ENCODE measurements around the gene FUT2. TPM values are rescaled to one million over a fixed set of nuclear protein-coding genes. Genes with fewer than 3 reads are reported as not detected.

Gene FUT2
- total RNA-seq, 1 experiment from 2014 or later: not detected

DNA sequence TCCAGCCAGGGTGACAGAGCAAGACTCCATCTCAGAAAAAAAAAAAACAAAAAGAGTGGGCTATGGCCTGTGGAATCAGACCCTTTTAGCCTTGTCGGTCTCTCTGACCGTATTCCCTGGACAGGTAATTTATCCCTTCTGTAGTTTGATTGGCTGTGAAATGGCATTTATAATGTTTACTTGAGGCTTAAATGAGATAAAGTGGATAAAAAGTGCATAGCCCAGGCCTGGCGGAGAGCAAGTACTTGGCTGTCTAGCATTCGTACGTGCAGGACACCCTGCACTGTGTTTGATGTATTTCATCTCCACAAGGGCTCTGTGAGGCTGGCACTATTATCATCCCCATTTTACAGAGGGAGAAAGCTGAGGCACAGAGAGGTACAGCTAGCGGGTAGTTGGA lies 30.0 kb upstream of the FUT2 start:
- Histone ChIP-seq H2AFZ (ENCODE audit: low read length) (no peak overlapping the region), H3K27me3 (ENCODE audit: low read length) (no peaks in the 10 kb centered on the region), H3K4me1 (ENCODE audit: low read length) (peaks cover 3% of the 10 kb centered on the region), H3K36me3 (ENCODE audit: insufficient read depth, low read length) (no peaks in the 10 kb centered on the region), H3K4me3 (ENCODE audit: low read length) (no peak overlapping the region), H3K9me2 (replicated peaks; ENCODE audit: insufficient read depth, low read length) (no peaks in the 10 kb centered on the region), H3K4me2 (ENCODE audit: low read depth, low read length, poor library complexity, severe bottlenecking) (no peak overlapping the region), H3K9me3 (ENCODE audit: low read length) (no peaks in the 10 kb centered on the region; the same call in 1 of the 2 replicates), H3K9ac (ENCODE audit: low read length) (no peak overlapping the region), H3K27ac (ENCODE audit: low read length) (no peak overlapping the region), H4K20me1 (ENCODE audit: insufficient read depth, low read depth, low read length) (no peaks in the 10 kb centered on the region), H3K79me2 (ENCODE audit: low read length) (no peaks in the 10 kb centered on the region)
- no peak for DNase-seq

DNA sequence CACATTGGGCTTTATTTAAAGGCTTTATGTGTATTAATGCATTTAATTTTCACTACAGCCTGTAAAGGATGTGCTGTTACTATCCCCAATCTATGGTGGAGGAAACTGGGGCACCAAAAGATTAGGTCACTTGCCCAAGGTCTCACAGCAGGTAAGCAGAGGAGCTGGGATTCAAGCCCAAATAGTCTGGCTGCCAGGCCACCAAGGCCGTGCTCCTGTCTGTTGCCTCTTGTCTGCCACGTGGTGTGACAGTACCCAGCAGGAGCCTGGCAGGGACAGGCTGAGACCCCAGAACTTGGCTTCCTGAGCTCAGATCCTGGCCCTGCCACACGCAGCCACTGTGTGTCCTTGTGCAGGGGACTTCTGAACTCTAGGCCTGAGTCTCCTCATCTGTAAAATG lies 27.4 kb upstream of the FUT2 start:
- Histone ChIP-seq H3K79me2 (ENCODE audit: low read length) (no peaks in the 10 kb centered on the region), H3K9me2 (replicated peaks; ENCODE audit: insufficient read depth, low read length) (no peaks in the 10 kb centered on the region), H3K4me1 (ENCODE audit: low read length) (no peaks in the 10 kb centered on the region), H3K9me3 (ENCODE audit: low read length) (no peaks in the 10 kb centered on the region; the same call in 1 of the 2 replicates), H3K36me3 (ENCODE audit: insufficient read depth, low read length) (no peaks in the 10 kb centered on the region), H4K20me1 (ENCODE audit: insufficient read depth, low read depth, low read length) (no peaks in the 10 kb centered on the region), H3K9ac (ENCODE audit: low read length) (no peak overlapping the region), H3K4me2 (ENCODE audit: low read depth, low read length, poor library complexity, severe bottlenecking) (no peak overlapping the region), H3K27ac (ENCODE audit: low read length) (no peak overlapping the region), H2AFZ (ENCODE audit: low read length) (no peak overlapping the region), H3K27me3 (ENCODE audit: low read length) (no peaks in the 10 kb centered on the region), H3K4me3 (ENCODE audit: low read length) (no peak overlapping the region)
- DNase-seq: no peak

DNA sequence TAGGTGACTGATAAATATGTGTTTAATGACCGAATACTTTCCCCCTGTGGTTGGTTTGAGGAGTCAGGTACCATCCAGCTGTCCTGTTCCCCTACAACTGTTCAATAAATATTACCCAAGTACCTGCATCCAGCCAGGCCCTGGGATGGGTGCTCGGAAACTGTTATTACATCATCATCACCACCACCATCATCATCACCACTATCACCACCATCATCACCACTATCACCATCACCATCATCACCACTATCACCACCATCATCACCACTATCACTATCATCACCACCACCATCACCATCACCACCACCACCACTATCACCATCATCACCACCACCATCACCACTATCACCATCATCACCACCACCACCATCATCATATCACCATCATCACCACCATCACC lies 27.0 kb upstream of the FUT2 start:
- H3K4me3 ChIP-seq (ENCODE audit: low read length): no peak overlapping the region
- no peaks in the 10 kb centered on the region for H3K36me3 ChIP-seq (ENCODE audit: insufficient read depth, low read length)
- no peak overlapping the region for H3K9ac ChIP-seq (ENCODE audit: low read length)
- H4K20me1 ChIP-seq (ENCODE audit: insufficient read depth, low read depth, low read length): no peaks in the 10 kb centered on the region
- no peaks in the 10 kb centered on the region for H3K79me2 ChIP-seq (ENCODE audit: low read length)
- no peaks in the 10 kb centered on the region for H3K4me1 ChIP-seq (ENCODE audit: low read length)
- no peaks in the 10 kb centered on the region for H3K9me2 ChIP-seq (replicated peaks; ENCODE audit: insufficient read depth, low read length)
- DNase-seq: no peak
- H3K4me2 ChIP-seq (ENCODE audit: low read depth, low read length, poor library complexity, severe bottlenecking): no peak overlapping the region
- no peak overlapping the region for H3K27ac ChIP-seq (ENCODE audit: low read length)
- H2AFZ ChIP-seq (ENCODE audit: low read length): no peak overlapping the region
- H3K27me3 ChIP-seq (ENCODE audit: low read length): no peaks in the 10 kb centered on the region
- no peaks in the 10 kb centered on the region; the same call in 1 of the 2 replicates for H3K9me3 ChIP-seq (ENCODE audit: low read length)

DNA sequence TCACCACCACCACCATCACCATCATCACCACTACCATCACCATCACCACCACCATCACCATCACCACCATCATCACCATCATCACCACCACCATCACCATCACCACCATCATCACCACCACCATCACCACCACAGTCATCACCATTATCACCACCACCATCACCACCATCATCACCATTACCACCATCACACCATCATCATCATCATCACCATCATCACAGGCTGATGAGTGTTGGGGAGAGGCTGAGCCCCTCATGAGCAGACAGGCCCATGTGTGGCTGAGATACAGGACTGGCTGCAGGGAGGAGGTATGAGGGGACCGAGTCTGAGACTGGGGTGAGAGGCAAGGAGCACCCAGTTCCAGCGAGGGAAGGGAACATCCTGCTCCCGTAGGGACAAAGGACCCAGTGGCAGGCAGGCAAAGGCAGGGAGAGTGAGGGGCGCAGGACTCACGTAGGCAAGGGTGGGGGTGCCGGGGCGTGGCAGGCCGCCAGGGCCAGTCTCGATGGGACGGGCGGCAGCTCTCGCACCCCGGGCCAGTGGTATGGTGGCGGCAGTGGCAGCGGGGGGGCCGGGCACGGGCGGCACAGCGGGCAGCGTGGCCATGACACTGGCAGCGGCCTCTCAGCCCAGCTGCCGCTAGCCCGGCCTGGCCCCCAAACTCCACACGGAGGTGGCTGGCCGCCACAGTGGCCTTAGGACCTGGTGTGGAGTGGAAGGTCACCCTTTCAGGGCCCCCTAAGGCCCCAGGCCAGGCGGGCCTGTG lies 25.7 kb upstream of the FUT2 start:
- Histone ChIP-seq H3K79me2 (ENCODE audit: low read length) (no peaks in the 10 kb centered on the region), H3K4me1 (ENCODE audit: low read length) (no peaks in the 10 kb centered on the region), H3K27me3 (ENCODE audit: low read length) (no peaks in the 10 kb centered on the region), H4K20me1 (ENCODE audit: insufficient read depth, low read depth, low read length) (no peaks in the 10 kb centered on the region), H3K36me3 (ENCODE audit: insufficient read depth, low read length) (no peaks in the 10 kb centered on the region), H3K4me3 (ENCODE audit: low read length) (no peak overlapping the region), H3K4me2 (ENCODE audit: low read depth, low read length, poor library complexity, severe bottlenecking) (no peak overlapping the region), H3K9me3 (ENCODE audit: low read length) (no peaks in the 10 kb centered on the region; the same call in 1 of the 2 replicates), H3K27ac (ENCODE audit: low read length) (no peak overlapping the region), H2AFZ (ENCODE audit: low read length) (no peak overlapping the region), H3K9ac (ENCODE audit: low read length) (no peak overlapping the region), H3K9me2 (replicated peaks; ENCODE audit: insufficient read depth, low read length) (no peaks in the 10 kb centered on the region)
- no peak for DNase-seq

DNA sequence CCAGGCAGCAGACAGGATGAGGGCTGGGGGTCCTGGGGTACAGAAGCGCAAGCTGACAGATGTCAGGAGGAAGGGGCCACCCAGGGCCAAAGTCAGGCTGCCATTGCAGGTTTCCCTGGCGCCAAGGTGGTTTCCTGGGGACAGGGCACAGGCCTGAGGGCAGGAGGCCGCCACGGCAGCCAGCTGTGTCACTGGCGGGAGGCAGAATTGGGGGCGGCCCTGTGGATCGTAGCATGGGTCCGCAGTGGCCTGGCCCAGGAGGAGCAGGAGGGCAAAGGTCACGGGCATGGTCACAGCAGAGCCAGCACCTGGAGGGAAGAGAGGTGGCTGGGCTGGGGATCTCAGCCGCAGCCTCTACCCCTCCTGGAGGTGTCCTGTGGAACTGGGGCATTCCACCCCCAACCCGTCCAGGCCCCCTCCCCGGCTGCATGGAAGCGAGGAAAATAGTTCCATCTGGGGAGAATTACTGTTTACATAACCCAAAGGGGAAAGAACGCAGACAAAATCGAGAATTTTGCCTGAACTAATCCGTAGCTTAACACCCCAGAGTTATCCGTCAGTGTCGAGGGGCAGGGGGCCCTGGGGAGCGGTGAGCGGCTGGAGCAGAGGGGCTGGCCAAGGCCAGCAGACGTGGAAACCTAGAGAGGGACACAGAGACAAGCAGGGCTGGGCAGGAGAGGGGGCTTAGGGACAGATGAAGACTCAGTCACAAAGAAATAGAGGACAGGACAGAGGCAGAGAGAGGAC lies 24.9 kb upstream of the FUT2 start:
- Histone ChIP-seq H3K4me1 (ENCODE audit: low read length) (no peaks in the 10 kb centered on the region), H3K4me3 (ENCODE audit: low read length) (no peak overlapping the region), H3K4me2 (ENCODE audit: low read depth, low read length, poor library complexity, severe bottlenecking) (no peak overlapping the region), H3K36me3 (ENCODE audit: insufficient read depth, low read length) (no peaks in the 10 kb centered on the region), H4K20me1 (ENCODE audit: insufficient read depth, low read depth, low read length) (no peaks in the 10 kb centered on the region), H2AFZ (ENCODE audit: low read length) (no peak overlapping the region), H3K9me3 (ENCODE audit: low read length) (no peaks in the 10 kb centered on the region; the same call in 1 of the 2 replicates), H3K79me2 (ENCODE audit: low read length) (no peaks in the 10 kb centered on the region), H3K9ac (ENCODE audit: low read length) (no peak overlapping the region), H3K27ac (ENCODE audit: low read length) (no peak overlapping the region), H3K27me3 (ENCODE audit: low read length) (no peaks in the 10 kb centered on the region), H3K9me2 (replicated peaks; ENCODE audit: insufficient read depth, low read length) (no peaks in the 10 kb centered on the region)
- no peak for DNase-seq

DNA sequence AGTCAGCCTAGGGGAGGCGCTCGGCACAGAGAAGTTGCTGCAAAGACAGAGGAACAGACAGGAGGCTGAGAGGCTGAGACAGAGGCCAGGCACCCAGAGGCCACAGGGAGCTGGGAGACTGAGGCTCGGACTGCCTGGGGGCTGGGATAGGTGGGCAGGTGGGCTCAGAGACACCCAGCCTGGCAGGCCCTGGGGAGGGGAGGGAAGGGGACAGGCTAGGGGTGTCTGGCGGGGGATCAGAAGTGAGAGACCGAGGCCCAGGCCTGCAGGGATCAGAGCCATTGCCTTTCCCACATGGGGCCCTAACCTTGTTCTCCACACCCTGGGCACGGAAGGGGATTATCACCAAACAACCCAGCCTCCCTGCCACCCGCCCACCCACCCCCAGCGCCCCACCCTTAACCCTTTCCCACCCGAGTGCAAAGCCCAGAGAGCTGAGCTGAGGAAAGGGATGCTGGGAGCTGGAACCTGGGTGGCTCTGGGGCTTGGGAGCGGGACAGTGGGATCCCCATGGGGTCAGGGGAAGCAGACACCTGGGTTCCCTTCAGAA lies 24.2 kb upstream of the FUT2 start:
- Histone ChIP-seq H4K20me1 (ENCODE audit: insufficient read depth, low read depth, low read length) (no peaks in the 10 kb centered on the region), H3K9me2 (replicated peaks; ENCODE audit: insufficient read depth, low read length) (no peaks in the 10 kb centered on the region), H3K4me1 (ENCODE audit: low read length) (no peaks in the 10 kb centered on the region), H2AFZ (ENCODE audit: low read length) (no peak overlapping the region), H3K27ac (ENCODE audit: low read length) (no peak overlapping the region), H3K79me2 (ENCODE audit: low read length) (no peaks in the 10 kb centered on the region), H3K9me3 (ENCODE audit: low read length) (no peaks in the 10 kb centered on the region; the same call in 1 of the 2 replicates), H3K27me3 (ENCODE audit: low read length) (no peaks in the 10 kb centered on the region), H3K4me2 (ENCODE audit: low read depth, low read length, poor library complexity, severe bottlenecking) (no peak overlapping the region), H3K4me3 (ENCODE audit: low read length) (no peak overlapping the region), H3K9ac (ENCODE audit: low read length) (no peak overlapping the region), H3K36me3 (ENCODE audit: insufficient read depth, low read length) (no peaks in the 10 kb centered on the region)
- DNase-seq: no peak

DNA sequence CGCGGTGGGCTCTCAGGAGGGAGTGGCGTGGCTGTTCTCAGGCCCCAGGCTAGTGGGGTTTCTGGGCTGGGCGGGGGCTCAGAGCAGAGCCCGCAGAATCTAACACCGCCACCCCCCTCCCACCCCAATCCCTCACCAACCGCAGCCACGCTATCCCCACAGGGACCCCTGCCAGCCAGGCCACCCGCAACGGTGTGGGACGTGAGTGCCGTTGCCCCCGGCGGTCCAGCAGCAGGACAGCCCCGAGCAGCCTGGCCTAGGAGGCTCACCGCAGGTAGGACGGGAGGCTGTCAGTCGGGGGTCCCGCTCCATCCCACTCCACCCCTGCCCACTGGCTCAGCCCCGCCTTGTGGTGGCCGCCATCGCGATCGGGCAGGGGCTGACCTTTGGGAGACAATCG lies 22.8 kb upstream of the FUT2 start, which contains the start of gene NTN5:
NTN5 (minus strand) TSS at position 24 of the 400 bp plus-strand sequence. CDS start 2,031 bp downstream, outside the sequence.
- Histone ChIP-seq H3K4me2 (ENCODE audit: low read depth, low read length, poor library complexity, severe bottlenecking) (no peak within 1 kb of the TSS), H4K20me1 (ENCODE audit: insufficient read depth, low read depth, low read length) (no peaks in the 10 kb centered on the region), H3K27ac (ENCODE audit: low read length) (no peak within 1 kb of the TSS), H2AFZ (ENCODE audit: low read length) (no peak within 1 kb of the TSS), H3K4me3 (ENCODE audit: low read length) (no peak within 1 kb of the TSS), H3K9me3 (ENCODE audit: low read length) (no peaks in the 10 kb centered on the region; the same call in 1 of the 2 replicates), H3K4me1 (ENCODE audit: low read length) (no peaks in the 10 kb centered on the region), H3K79me2 (ENCODE audit: low read length) (no peaks in the 10 kb centered on the region), H3K27me3 (ENCODE audit: low read length) (no peaks in the 10 kb centered on the region), H3K9me2 (replicated peaks; ENCODE audit: insufficient read depth, low read length) (no peaks in the 10 kb centered on the region), H3K9ac (ENCODE audit: low read length) (no peak within 1 kb of the TSS), H3K36me3 (ENCODE audit: insufficient read depth, low read length) (no peaks in the 10 kb centered on the region)
- DNase-seq: no peak

DNA sequence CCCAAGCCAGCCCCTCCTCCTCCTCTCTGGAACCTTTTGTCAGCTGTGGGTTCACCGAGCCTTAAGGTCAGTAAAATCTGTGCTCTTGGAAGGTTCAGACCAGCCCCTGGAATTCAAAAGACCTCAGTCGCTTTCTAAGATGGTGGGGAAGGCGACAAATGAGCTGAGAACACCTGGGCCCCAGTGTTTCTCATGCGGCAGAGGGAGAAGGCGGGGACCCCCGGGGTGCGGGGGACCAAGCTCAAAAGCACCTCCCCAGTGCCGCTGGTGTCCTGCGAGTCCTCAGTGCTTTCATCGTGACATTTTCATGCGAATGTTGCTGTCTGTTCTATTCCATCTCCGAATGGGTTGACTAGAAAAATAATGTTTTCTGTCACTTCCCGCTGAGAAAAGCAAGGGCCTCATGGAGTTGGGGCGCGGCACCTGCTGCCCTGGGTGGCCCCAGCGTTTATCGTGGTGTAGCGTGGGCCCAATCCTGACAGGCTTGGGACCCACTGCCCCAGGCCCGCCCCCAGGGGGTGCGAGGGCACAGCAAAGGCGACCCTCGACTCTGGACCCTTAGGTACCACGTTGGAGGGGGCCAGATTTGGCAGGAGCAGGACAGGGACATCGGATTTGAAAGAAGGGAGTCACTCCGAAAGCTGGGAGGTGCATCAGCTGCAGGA lies 22.2 kb upstream of the FUT2 start:
- H4K20me1 ChIP-seq (ENCODE audit: insufficient read depth, low read depth, low read length): no peaks in the 10 kb centered on the region
- no peaks in the 10 kb centered on the region for H3K79me2 ChIP-seq (ENCODE audit: low read length)
- no peak overlapping the region for H3K4me2 ChIP-seq (ENCODE audit: low read depth, low read length, poor library complexity, severe bottlenecking)
- no peaks in the 10 kb centered on the region for H3K4me1 ChIP-seq (ENCODE audit: low read length)
- H3K9ac ChIP-seq (ENCODE audit: low read length): no peak overlapping the region
- DNase-seq: no peak
- H3K4me3 ChIP-seq (ENCODE audit: low read length): no peak overlapping the region
- no peak overlapping the region for H3K27ac ChIP-seq (ENCODE audit: low read length)
- H3K27me3 ChIP-seq (ENCODE audit: low read length): no peaks in the 10 kb centered on the region
- H2AFZ ChIP-seq (ENCODE audit: low read length): no peak overlapping the region
- no peaks in the 10 kb centered on the region for H3K36me3 ChIP-seq (ENCODE audit: insufficient read depth, low read length)
- H3K9me3 ChIP-seq (ENCODE audit: low read length): no peaks in the 10 kb centered on the region; the same call in 1 of the 2 replicates
- no peaks in the 10 kb centered on the region for H3K9me2 ChIP-seq (replicated peaks; ENCODE audit: insufficient read depth, low read length)

Measured in Karpas-422 (cell line).